GM12875 (cell line): ENCODE measurements around the gene LRRC51.

Experiments used
- H3K4me3 ChIP-seq: one replicate; pipeline ENCODE4 v1.5.1; 2011; ENCODE audit warnings: low read depth, low read length, control low read depth
- TF ChIP-seq, protein P1 (sequence below): IDR thresholded peaks from 2 replicates; pipeline ENCODE4 v1.5.1; 2011; ENCODE audit warnings: low read depth, mild to moderate bottlenecking, control low read depth, inconsistent platforms, low read length, moderate library complexity, borderline replicate concordance; ENCODE audit not compliant: insufficient read depth

LRRC51 gene, protein sequence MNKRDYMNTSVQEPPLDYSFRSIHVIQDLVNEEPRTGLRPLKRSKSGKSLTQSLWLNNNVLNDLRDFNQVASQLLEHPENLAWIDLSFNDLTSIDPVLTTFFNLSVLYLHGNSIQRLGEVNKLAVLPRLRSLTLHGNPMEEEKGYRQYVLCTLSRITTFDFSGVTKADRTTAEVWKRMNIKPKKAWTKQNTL

DNA sequence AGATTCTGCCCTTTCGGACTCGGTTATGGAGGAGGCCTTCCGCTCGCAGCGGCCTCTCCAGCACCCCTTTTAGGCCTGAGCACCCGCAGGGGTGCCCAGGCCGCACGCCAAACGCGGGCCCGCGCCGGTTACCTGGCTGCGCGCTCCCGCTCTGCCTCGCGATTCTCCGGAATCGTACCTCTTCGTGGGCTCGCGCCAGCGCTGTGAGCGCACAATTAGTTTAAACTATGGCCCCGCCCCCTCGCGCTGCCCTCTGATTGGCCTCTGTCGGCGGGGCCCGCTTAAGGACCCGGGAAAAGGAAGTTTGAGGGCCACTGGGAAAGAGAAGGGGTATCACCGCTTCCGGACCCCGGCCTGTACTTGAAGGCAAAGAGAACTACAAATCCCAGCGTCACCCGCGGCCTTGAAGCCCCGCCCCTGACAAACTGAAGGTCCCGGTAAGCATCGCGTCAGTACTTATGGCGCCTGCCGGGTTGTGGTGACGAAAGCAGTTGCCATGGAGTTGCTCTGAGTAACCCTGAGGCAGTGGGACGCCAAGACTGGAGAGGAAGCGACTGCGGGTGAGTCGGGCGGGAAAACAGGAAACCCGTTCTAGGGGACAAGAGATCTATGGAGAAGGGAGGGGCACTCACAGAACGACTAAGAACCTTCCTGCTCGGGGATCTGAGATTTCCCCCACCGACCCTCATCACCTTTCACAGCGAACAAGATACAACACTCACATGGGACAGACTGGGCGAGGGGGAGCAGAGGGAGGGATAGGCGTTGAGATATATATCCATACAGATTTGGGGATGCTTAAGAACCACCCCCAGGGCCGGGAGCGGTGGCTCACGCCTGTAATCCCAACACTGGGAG is at the start of gene LRRC51, which contains the start of gene NUMA1:
Gene LRRC51, plus strand, starts transcription at position 525 of the 858 bp plus-strand sequence. CDS start 8,234 bp downstream, outside the sequence.
Gene NUMA1, minus strand, starts transcription at position 217 of the 858 bp plus-strand sequence. CDS start 44,599 bp downstream, outside the sequence.
- H3K4me3 ChIP-seq = peak within 1 kb of the TSS; percentile 58
- TF ChIP-seq, protein P1, sequence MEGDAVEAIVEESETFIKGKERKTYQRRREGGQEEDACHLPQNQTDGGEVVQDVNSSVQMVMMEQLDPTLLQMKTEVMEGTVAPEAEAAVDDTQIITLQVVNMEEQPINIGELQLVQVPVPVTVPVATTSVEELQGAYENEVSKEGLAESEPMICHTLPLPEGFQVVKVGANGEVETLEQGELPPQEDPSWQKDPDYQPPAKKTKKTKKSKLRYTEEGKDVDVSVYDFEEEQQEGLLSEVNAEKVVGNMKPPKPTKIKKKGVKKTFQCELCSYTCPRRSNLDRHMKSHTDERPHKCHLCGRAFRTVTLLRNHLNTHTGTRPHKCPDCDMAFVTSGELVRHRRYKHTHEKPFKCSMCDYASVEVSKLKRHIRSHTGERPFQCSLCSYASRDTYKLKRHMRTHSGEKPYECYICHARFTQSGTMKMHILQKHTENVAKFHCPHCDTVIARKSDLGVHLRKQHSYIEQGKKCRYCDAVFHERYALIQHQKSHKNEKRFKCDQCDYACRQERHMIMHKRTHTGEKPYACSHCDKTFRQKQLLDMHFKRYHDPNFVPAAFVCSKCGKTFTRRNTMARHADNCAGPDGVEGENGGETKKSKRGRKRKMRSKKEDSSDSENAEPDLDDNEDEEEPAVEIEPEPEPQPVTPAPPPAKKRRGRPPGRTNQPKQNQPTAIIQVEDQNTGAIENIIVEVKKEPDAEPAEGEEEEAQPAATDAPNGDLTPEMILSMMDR = no peak

DNA sequence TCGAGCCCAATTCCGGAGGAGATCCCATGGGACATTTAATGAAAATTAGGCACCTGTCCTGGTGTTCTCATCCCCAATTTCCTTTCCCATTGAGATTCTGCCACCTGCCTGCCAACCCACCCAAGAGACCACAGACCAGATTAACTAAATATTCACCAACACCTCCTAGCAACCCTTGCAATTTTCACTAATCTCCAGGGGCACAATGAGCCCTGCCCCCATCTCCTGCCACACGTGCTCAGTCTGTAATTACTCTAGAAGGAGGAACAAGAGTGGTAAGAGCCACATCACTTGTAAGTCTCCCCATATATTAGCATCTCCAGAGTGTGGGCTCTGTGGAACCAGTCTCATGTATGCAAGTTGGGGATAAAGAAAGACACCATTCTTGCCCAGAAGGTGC is 44.0 kb upstream of the LRRC51 start:
- TF ChIP-seq, protein P1 = no peak
- H3K4me3 ChIP-seq = no peak overlapping the region

DNA sequence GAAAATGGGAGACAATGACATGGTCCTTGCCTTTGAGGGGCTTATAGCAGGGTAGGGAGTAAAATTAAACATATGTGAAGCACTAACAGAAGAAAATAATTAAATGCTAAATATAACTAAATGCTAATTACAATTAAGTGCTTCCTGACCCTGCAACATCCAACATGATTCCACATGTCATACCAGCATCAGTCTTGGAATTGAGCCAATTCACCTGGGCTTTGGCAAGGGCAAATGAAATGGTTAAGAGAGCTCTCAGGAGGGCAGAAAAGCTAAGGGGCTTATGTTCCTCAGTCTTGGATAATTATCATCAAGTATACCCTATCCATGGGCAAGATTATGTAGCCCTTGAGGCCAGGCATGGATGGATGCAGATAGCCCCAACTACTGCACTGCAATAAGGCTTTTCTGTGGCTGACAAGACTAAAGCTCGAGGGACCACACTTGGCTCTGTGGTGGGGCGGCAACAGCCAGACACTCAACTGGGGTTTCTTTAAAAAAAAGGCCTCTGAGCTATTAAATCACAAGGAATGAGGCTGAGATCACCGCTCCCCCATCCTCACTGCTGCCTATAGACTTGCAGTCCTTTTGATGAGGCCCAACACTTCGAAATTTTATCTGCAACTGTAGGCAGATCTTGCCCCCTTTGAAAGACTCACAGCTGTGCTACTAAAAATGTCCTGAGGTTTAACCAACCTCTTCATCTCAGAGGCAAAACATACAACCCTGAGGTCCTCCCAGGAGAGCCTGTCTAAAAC is 42.9 kb upstream of the LRRC51 start:
- TF ChIP-seq, protein P1 = no peak

DNA sequence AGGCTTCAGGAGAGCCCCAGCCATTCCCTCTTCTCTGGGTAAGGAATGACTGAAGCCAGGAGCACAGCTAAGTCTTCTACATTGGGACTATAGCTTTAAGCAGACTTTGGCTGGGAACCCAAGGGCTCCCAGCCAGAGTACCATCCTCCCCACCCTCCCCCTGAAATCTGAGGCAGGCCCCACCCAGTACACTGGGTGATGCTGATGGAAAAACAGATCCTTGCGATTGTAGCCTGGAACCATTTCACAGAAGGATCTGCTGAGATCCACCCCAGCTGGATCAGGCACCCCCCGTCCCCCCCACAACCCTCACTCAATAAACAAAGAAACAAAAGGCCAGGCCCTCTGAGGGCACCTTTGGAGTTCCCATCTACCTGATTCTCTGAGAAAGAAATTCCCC is 42.2 kb upstream of the LRRC51 start:
- no peak overlapping the region for H3K4me3 ChIP-seq
- TF ChIP-seq, protein P1 = no peak

More for the DNA sequence above, 42.9 kb upstream of the LRRC51 start:
- H3K4me3 ChIP-seq = no peak overlapping the region

DNA sequence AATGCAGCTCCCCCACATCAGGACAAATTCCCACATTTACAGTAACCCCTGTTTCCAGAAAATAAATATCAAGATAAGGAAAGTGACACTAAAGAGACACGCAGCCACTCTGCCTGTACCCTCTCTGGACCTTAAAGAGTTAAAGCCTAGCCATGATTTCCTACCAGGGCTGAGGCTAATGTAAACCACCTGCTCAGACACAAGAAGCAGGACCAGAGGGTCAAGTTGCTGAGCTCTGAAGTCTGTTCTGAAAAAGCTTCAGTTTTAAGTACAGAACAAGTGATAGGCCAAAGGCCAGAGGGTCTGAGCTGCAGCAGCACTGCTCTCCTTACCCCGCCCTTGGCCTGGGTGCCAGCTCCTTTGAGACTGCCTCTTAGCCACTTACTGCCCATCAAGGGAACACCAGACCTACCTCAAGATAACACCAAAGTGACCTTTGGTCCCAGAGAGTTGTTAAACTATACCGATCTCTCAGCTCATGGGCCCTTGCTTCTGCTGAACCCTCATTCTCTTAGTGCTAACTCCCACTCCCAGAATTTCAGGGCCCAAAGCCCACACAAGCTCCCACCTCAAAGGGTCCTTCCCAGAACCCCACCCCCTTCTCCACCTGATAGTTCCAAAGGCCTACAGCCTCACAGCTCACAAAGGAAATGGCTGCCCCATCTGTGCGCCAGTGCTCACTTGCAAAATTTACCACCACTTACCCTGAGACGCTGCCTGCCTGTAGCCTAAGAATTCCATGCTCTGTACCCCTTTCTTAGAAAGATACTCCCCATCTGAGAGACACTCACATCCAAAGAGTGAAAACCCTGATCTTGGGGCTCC is 41.4 kb upstream of the LRRC51 start:
- H3K4me3 ChIP-seq = peak overlapping the region; percentile 56
- TF ChIP-seq, protein P1 = no peak

DNA sequence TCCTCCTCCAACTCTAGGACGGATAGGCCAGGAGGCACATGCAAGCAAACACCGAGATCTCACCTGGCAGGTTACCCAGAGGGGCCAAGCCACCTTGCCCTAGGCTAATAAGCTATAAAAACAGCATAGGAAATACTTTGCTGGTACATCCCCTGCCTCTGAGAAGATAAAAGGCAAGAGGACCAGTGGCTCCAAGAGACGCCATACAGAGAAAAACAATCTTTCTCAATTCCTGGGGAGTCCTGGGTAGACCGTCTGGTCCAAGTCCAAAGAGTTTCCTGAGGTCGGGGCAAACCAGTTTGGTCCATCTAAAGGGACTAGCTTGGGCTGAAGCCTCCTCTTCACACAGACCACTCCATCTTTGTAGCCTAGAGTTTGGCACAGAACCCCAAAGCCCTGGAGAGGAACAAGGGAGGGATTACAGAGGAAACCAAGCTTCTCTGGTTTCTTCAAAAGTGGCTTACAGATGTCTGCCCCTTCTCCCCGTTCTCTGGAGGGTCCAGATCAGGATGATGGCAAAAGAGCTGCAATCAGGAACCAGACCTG is 40.7 kb upstream of the LRRC51 start:
- TF ChIP-seq, protein P1 = no peak
- peak overlapping the region; percentile 56 for H3K4me3 ChIP-seq
